Activated CD8-positive, alpha-beta T cell treated with anti-CD3 and anti-CD28 coated beads for 36 hours (primary cell): Measurements from ENCODE around the gene SHANK1. TPM values are rescaled to one million over a fixed set of nuclear protein-coding genes. Genes with fewer than 3 reads are reported as not detected.
A peak's percentile ranks its signal among the peaks of the same experiment; 100 is the strongest.

Experiments used
- ATAC-seq: fragments of 200-7000 bp; cut with Tn5 transposase; one replicate; pipeline ENCODE4 v1.10.0; 2021; ENCODE audit warnings: mild to moderate bottlenecking, moderate library complexity
- CTCF ChIA-PET: fragments of 350-600 bp; sonication (Branson Sonifier 250); formaldehyde crosslinking; loops from one replicate; lab custom pipeline; 2021; ENCODE audit warnings: antibody characterized with exemption; lab: Charles Lee
- POLR2A ChIA-PET: fragments of 350-600 bp; sonication (Branson Sonifier 250); formaldehyde crosslinking; loops from one replicate; lab custom pipeline; 2021; ENCODE audit warnings: antibody characterized with exemption; lab: Charles Lee
- DNase-seq: peaks from one replicate; pipeline ENCODE4 v3.0.0-alpha.2; 2020
- H3K27ac Mint-ChIP-seq: one replicate; pipeline ENCODE4 v1.8.0; 2021; ENCODE audit warnings: mild to moderate bottlenecking, mixed read lengths
- H3K27me3 Mint-ChIP-seq: one replicate; pipeline ENCODE4 v1.8.0; 2021; ENCODE audit warnings: mixed read lengths
- H3K36me3 Mint-ChIP-seq: one replicate; pipeline ENCODE4 v1.8.0; 2021; ENCODE audit warnings: low read depth, mixed read lengths
- H3K4me1 Mint-ChIP-seq: one replicate; pipeline ENCODE4 v1.8.0; 2021; ENCODE audit warnings: low read depth, mixed read lengths
- H3K4me3 Mint-ChIP-seq: one replicate; pipeline ENCODE4 v1.8.0; 2021; ENCODE audit warnings: mild to moderate bottlenecking, moderate library complexity, mixed read lengths
- H3K9me3 Mint-ChIP-seq: one replicate; pipeline ENCODE4 v1.8.0; 2021; ENCODE audit warnings: mixed read lengths
- CTCF ChIP-seq: fragments of 200-600 bp; IDR thresholded peaks from one replicate; pipeline ENCODE4 v1.8.0; 2022; ENCODE audit warnings: antibody characterized with exemption, mild to moderate bottlenecking
- intact Hi-C: fragments of 100-400 bp; cut with micrococcal nuclease; formaldehyde crosslinking; loops from one replicate; pipeline ENCODE4 v1.10.0; 2022
- total RNA-seq, 2 experiments: library from RNA; stranded (reverse); gene quantifications; one replicate each; pipeline ENCODE4 v1.2.3, GENCODE V29; 2021

SHANK1 gene
- total RNA-seq, 2 experiments from 2014 or later: 0.25 TPM; not detected in 1

GRCh38 chr19:50717891-50718254, 1.7 kb downstream of the SHANK1 start:
- intact Hi-C loops: no loop called here
- Mint-ChIP-seq H3K4me3 (no peak overlapping the region), H3K4me1 (peaks cover 12% of the 10 kb centered on the region), H3K9me3 (no peaks in the 10 kb centered on the region), H3K27ac (no peak overlapping the region), H3K36me3 (no peaks in the 10 kb centered on the region), H3K27me3 (peaks cover 32% of the 10 kb centered on the region)
- POLR2A ChIA-PET: no interaction called here
- TF ChIP-seq CTCF: no peak
- no peak for ATAC-seq
- DNase-seq: no peak
- CTCF ChIA-PET: no interaction called here

GRCh38 chr19:50717026-50717723, 2.4 kb downstream of the SHANK1 start:
- no peak for DNase-seq
- ATAC-seq: no peak
- no peak overlapping the region for H3K4me3 Mint-ChIP-seq
- no peak overlapping the region for H3K27ac Mint-ChIP-seq
- peaks cover 14% of the 10 kb centered on the region for H3K4me1 Mint-ChIP-seq
- no peaks in the 10 kb centered on the region for H3K9me3 Mint-ChIP-seq
- peaks cover 29% of the 10 kb centered on the region for H3K27me3 Mint-ChIP-seq
- ChIA-PET POLR2A (no interaction called here), CTCF (interaction anchor here (1.0 kb wide), 1 partner anchor 754 kb away, joined by 3 read pairs; no protein-coding TSS in a partner anchor)
- intact Hi-C loops: no loop called here
- no peaks in the 10 kb centered on the region for H3K36me3 Mint-ChIP-seq
- no peak for TF ChIP-seq CTCF

- H3K9me3 Mint-ChIP-seq: no peaks in the 10 kb centered on the region
- DNase-seq (no peak), ATAC-seq (no peak)
- H3K4me3 Mint-ChIP-seq: no peak overlapping the region
- ChIA-PET CTCF (interaction anchor here (1.0 kb wide), 1 partner anchor 755 kb away, joined by 3 read pairs; no protein-coding TSS in a partner anchor), POLR2A (interaction anchor here (0.6 to 1.2 kb wide), 2 partner anchors 8 to 175 kb away, joined by 3 to 6 read pairs; no protein-coding TSS in a partner anchor)
- H3K27ac Mint-ChIP-seq: no peak overlapping the region
- peaks cover 24% of the 10 kb centered on the region for H3K27me3 Mint-ChIP-seq
- intact Hi-C loops: no loop called here
- peaks cover 14% of the 10 kb centered on the region for H3K4me1 Mint-ChIP-seq
- H3K36me3 Mint-ChIP-seq: no peaks in the 10 kb centered on the region
- no peak for TF ChIP-seq CTCF
These were observed 3.2 kb downstream of the SHANK1 start for GRCh38 chr19:50716178-50717025.

- Mint-ChIP-seq H3K27me3 (peaks cover 15% of the 10 kb centered on the region), H3K4me1 (peaks cover 14% of the 10 kb centered on the region), H3K36me3 (no peaks in the 10 kb centered on the region), H3K27ac (no peak overlapping the region), H3K9me3 (no peaks in the 10 kb centered on the region), H3K4me3 (no peak overlapping the region)
- POLR2A ChIA-PET: no interaction called here
- TF ChIP-seq CTCF: no peak
- ATAC-seq (peak; percentile 68), DNase-seq (peak; percentile 61)
- CTCF ChIA-PET: interaction anchor here (1.2 to 2.8 kb wide), 3 partner anchors 8 to 11 kb away, joined by 3 to 15 read pairs (median 5); no protein-coding TSS in a partner anchor
- intact Hi-C loops: no loop called here
These were observed 5.9 kb downstream of the SHANK1 start for GRCh38 chr19:50713556-50714236.
